Left cardiac atrium (tissue), 4 donors: ENCODE data around the gene KRT1. TPM values are rescaled to one million over a fixed set of nuclear protein-coding genes. Genes with fewer than 3 reads are reported as not detected.
A peak's percentile ranks its signal among the peaks of the same experiment; 100 is the strongest.
"Not testable (repeated sequence)": the region's sequence is repeated elsewhere in the genome, so short reads cannot be mapped to it uniquely, and the experiment has no call there.

Experiments used
- ATAC-seq, 2 donors: fragments of 200-7000 bp; cut with Tn5 transposase; one replicate each; pipeline ENCODE4 v1.9.1; 2020; ENCODE audit warnings: mild to moderate bottlenecking in 2 of 2, moderate library complexity in 2 of 2
- DNase-seq: peaks from one replicate; pipeline ENCODE4 v3.0.0-alpha.2; 2020
- intact Hi-C, 2 donors: fragments of 100-400 bp; cut with DNase I; formaldehyde crosslinking; loops; one replicate each; pipeline versions ENCODE4 v1.14.1 to v1.15.1; 2022 to 2023
- long read RNA-seq: library from polyadenylated mRNA; unstranded; transcript quantifications from one replicate; pipeline ENCODE4 v2.0.0, GENCODE V29; 2021
- total RNA-seq, 2 donors: library from RNA; stranded (reverse); fragmentation: NEBNext Ultra II Directional; extraction: Animal tissue kit (Norgen Biotek cat#: 25700); gene quantifications; one replicate each; pipeline ENCODE4 v1.2.1, GENCODE V29; 2021
- donor health status: DM: no; HTN: yes; CAD: no.
- donor health status: DM: no; HTN: yes; CAD: no; lungs with severe emphysema.
- donor health status: DM: yes; HTN: yes; CAD: no.
- donor health status: Dilated cardiomyopathy.

KRT1 gene
- total RNA-seq, result under 1 TPM in 1 of 2 donors, not detected in 1; 0.18 TPM
- long read RNA-seq, result 0 reads

GRCh38 chr12:52680363-52680762, at the start of gene KRT1:
Gene KRT1 (minus strand): TSS chr12:52680407. CDS start chr12:52680348, 59 bp downstream.
- DNase-seq, result no peak
- ATAC-seq, result no peak
- intact Hi-C loops, result no loop called here

- ATAC-seq (no peak), DNase-seq (no peak)
- intact Hi-C loops, result no loop called here
Measured at GRCh38 chr12:52729147-52729546, 48.9 kb upstream of the KRT1 start.

GRCh38 chr12:52728374-52728773, 48.2 kb upstream of the KRT1 start:
- DNase-seq, result no peak
- no peak for ATAC-seq
- intact Hi-C loops, result no loop called here

GRCh38 chr12:52727037-52727436, 46.8 kb upstream of the KRT1 start:
- intact Hi-C loops, result no loop called here
- ATAC-seq (no peak), DNase-seq (no peak)

GRCh38 chr12:52726451-52726850, 46.2 kb upstream of the KRT1 start:
- ATAC-seq (no peak), DNase-seq (no peak)
- intact Hi-C loops, result no loop called here

- ATAC-seq (no peak), DNase-seq (no peak)
- intact Hi-C loops, result no loop called here
Measured at GRCh38 chr12:52724384-52724783, 44.2 kb upstream of the KRT1 start.

- intact Hi-C loops, result no loop called here
- no peak for DNase-seq
- no peak for ATAC-seq
Measured at GRCh38 chr12:52722680-52723079, 42.5 kb upstream of the KRT1 start.

GRCh38 chr12:52721838-52722470, 41.7 kb upstream of the KRT1 start:
- ATAC-seq (no peak), DNase-seq (no peak)
- intact Hi-C loops, result no loop called here

- ATAC-seq (no peak), DNase-seq (no peak)
- intact Hi-C loops, result no loop called here
Measured at GRCh38 chr12:52720365-52720886, 40.2 kb upstream of the KRT1 start.

GRCh38 chr12:52716061-52716460, 35.9 kb upstream of the KRT1 start:
- ATAC-seq, result no peak
- intact Hi-C loops, result no loop called here
- DNase-seq, result no peak

- no peak for DNase-seq
- ATAC-seq, result no peak
- intact Hi-C loops, result no loop called here
Measured at GRCh38 chr12:52715416-52715815, 35.2 kb upstream of the KRT1 start.

- ATAC-seq (no peak), DNase-seq (no peak)
- intact Hi-C loops, result no loop called here
Measured at GRCh38 chr12:52714887-52715281, 34.7 kb upstream of the KRT1 start.

- intact Hi-C loops, result no loop called here
- peak in 1 of 2 donors; percentile 68 for ATAC-seq
- DNase-seq, result no peak
Measured at GRCh38 chr12:52713960-52714886, 34.0 kb upstream of the KRT1 start.

GRCh38 chr12:52712122-52712521, 31.9 kb upstream of the KRT1 start:
- DNase-seq, ATAC-seq, intact Hi-C loops: not testable (repeated sequence)

- ATAC-seq, result no peak
- intact Hi-C loops, result no loop called here
- no peak for DNase-seq
Measured at GRCh38 chr12:52710730-52711129, 30.5 kb upstream of the KRT1 start.

- ATAC-seq (no peak), DNase-seq (no peak)
- intact Hi-C loops, result no loop called here
Measured at GRCh38 chr12:52708010-52708409, 27.8 kb upstream of the KRT1 start.

- intact Hi-C loops, result no loop called here
Measured at GRCh38 chr12:52704464-52704863, 24.3 kb upstream of the KRT1 start.

GRCh38 chr12:52703878-52704277, 23.7 kb upstream of the KRT1 start:
- ATAC-seq (no peak), DNase-seq (no peak)
- intact Hi-C loops, result no loop called here

More at GRCh38 chr12:52704464-52704863, 24.3 kb upstream of the KRT1 start:
- ATAC-seq, result no peak
- no peak for DNase-seq

GRCh38 chr12:52703424-52703823, 23.2 kb upstream of the KRT1 start, which contains the start of gene KRT77:
Gene KRT77 (minus strand): TSS chr12:52703524. CDS start chr12:52703434, 90 bp downstream.
- DNase-seq (no peak), ATAC-seq (no peak)
- intact Hi-C loops, result no loop called here

GRCh38 chr12:52702338-52702737, 22.1 kb upstream of the KRT1 start:
- intact Hi-C loops, result no loop called here
- DNase-seq, result no peak
- no peak for ATAC-seq
